TTC549 (cell line): ENCODE results near the gene ARHGDIG.
"Not testable (repeated sequence)": the region's sequence is repeated elsewhere in the genome, so short reads cannot be mapped to it uniquely, and the experiment has no call there.

ENCODE experiments used
- FAIRE-seq: peaks from 2 replicates; lab custom pipeline; 2012; peaks lifted over from hg19 to GRCh38; lab: Jason Lieb, UNC

ARHGDIG gene

GRCh38 chr16:301950-302349 is 21.6 kb downstream of the ARHGDIG start:
- no peak for FAIRE-seq

- FAIRE-seq, result no peak
Observed at GRCh38 chr16:303760-304505, 23.5 kb downstream of the ARHGDIG start.

GRCh38 chr16:305916-306626 is 25.7 kb downstream of the ARHGDIG start:
- FAIRE-seq, result no peak

GRCh38 chr16:306911-307370 is 26.6 kb downstream of the ARHGDIG start:
- no peak for FAIRE-seq

- no peak for FAIRE-seq
Observed at GRCh38 chr16:307691-308312, 27.4 kb downstream of the ARHGDIG start.

- no peak for FAIRE-seq
Observed at GRCh38 chr16:309476-309875, 29.1 kb downstream of the ARHGDIG start.

- no peak for FAIRE-seq
Observed at GRCh38 chr16:311725-312124, 31.3 kb downstream of the ARHGDIG start.

- no peak for FAIRE-seq
Observed at GRCh38 chr16:314351-314750, 34.0 kb downstream of the ARHGDIG start.

- FAIRE-seq, result no peak
Observed at GRCh38 chr16:314795-315299, 34.5 kb downstream of the ARHGDIG start.

GRCh38 chr16:316741-317464 is 36.5 kb downstream of the ARHGDIG start:
- FAIRE-seq, result no peak

GRCh38 chr16:317583-317982 is 37.2 kb downstream of the ARHGDIG start:
- no peak for FAIRE-seq

GRCh38 chr16:318628-319027 is 38.2 kb downstream of the ARHGDIG start:
- FAIRE-seq, result no peak

- FAIRE-seq, result no peak
Observed at GRCh38 chr16:320206-320605, 39.8 kb downstream of the ARHGDIG start.

GRCh38 chr16:321532-321931 is 41.1 kb downstream of the ARHGDIG start:
- FAIRE-seq, result no peak

- no peak for FAIRE-seq
Observed at GRCh38 chr16:322476-323143, 42.2 kb downstream of the ARHGDIG start.

- no peak for FAIRE-seq
Observed at GRCh38 chr16:324201-324450, 43.7 kb downstream of the ARHGDIG start.

- FAIRE-seq, result no peak
Observed at GRCh38 chr16:324451-325334, 44.3 kb downstream of the ARHGDIG start.

GRCh38 chr16:325375-326145 is 45.2 kb downstream of the ARHGDIG start:
- FAIRE-seq, result no peak

- FAIRE-seq, result no peak
Observed at GRCh38 chr16:330741-331140, 50.4 kb downstream of the ARHGDIG start.

GRCh38 chr16:331181-331814 is 50.9 kb downstream of the ARHGDIG start:
- not testable (repeated sequence) for FAIRE-seq
